GM21717 (cell line): Measurements from ENCODE around the gene ZNF440.
A peak's percentile ranks its signal among the peaks of the same experiment; 100 is the strongest.
"Not testable (repeated sequence)": the region's sequence is repeated elsewhere in the genome, so short reads cannot be mapped to it uniquely, and the experiment has no call there.

Experiments used
- ATAC-seq: cut with Tn5 transposase; IDR thresholded peaks from one replicate; pipeline ENCODE4 v1.9.1; 2021; ENCODE audit warnings: mild to moderate bottlenecking, moderate library complexity; ENCODE audit not compliant: unreplicated experiment

The ZNF440 gene

GRCh38 chr19:11828957-11829876, 15.1 kb downstream of the ZNF440 start:
- not testable (repeated sequence) for ATAC-seq

GRCh38 chr19:11832253-11832912, 18.3 kb downstream of the ZNF440 start:
- ATAC-seq: no peak

GRCh38 chr19:11833541-11833940, 19.5 kb downstream of the ZNF440 start:
- ATAC-seq: no peak

GRCh38 chr19:11835626-11836066, 21.6 kb downstream of the ZNF440 start:
- ATAC-seq: not testable (repeated sequence)

GRCh38 chr19:11843722-11844121, 29.6 kb downstream of the ZNF440 start:
- ATAC-seq: no peak

- not testable (repeated sequence) for ATAC-seq
Measured at GRCh38 chr19:11847615-11848014, 33.5 kb downstream of the ZNF440 start.

- ATAC-seq: no peak
Measured at GRCh38 chr19:11848200-11848593, 34.1 kb downstream of the ZNF440 start.

GRCh38 chr19:11848594-11849469, 34.8 kb downstream of the ZNF440 start, which contains the start of gene ZNF439:
ZNF439 (plus strand) TSS chr19:11848726; CDS start chr19:11848868, 142 bp downstream.
- peak; percentile 62 for ATAC-seq

- ATAC-seq: not testable (repeated sequence)
Measured at GRCh38 chr19:11850289-11850688, 36.2 kb downstream of the ZNF440 start.

- no peak for ATAC-seq
Measured at GRCh38 chr19:11853358-11853757, 39.3 kb downstream of the ZNF440 start.

- no peak for ATAC-seq
Measured at GRCh38 chr19:11856596-11857250, 42.6 kb downstream of the ZNF440 start.

- no peak for ATAC-seq
Measured at GRCh38 chr19:11860721-11861120, 46.6 kb downstream of the ZNF440 start.

GRCh38 chr19:11861301-11861700, 47.2 kb downstream of the ZNF440 start:
- ATAC-seq: no peak

GRCh38 chr19:11867766-11868165, 53.7 kb downstream of the ZNF440 start:
- ATAC-seq: not testable (repeated sequence)

- no peak for ATAC-seq
Measured at GRCh38 chr19:11868188-11868587, 54.1 kb downstream of the ZNF440 start.

GRCh38 chr19:11872624-11873023, 58.6 kb downstream of the ZNF440 start:
- no peak for ATAC-seq

- ATAC-seq: no peak
Measured at GRCh38 chr19:11873762-11874161, 59.7 kb downstream of the ZNF440 start.

GRCh38 chr19:11879687-11880266, 65.7 kb downstream of the ZNF440 start:
- ATAC-seq: not testable (repeated sequence)

- ATAC-seq: no peak
Measured at GRCh38 chr19:11880598-11880997, 66.5 kb downstream of the ZNF440 start.
